HepG2 (cell line): Measurements from ENCODE around the gene ATRX.

Source experiments
- CREM ChIP-seq, 2 experiments: sonication (generic) in 1 of 2; formaldehyde crosslinking in 1 of 2; IDR thresholded peaks; 2 replicates each; pipeline versions ENCODE4 v1.4.0 to v1.6.1; 2016 to 2020; ENCODE audit warnings: antibody characterized with exemption in 1 of 2, mild to moderate bottlenecking in 1 of 2, missing genetic modification reagents in 1 of 2
- SRF ChIP-seq: IDR thresholded peaks from 2 replicates; pipeline ENCODE4 v1.6.1; 2011; ENCODE audit warnings: mild to moderate bottlenecking, low read depth, low read length, moderate library complexity

- no peak for TF ChIP-seq SRF
- TF ChIP-seq CREM (IDR thresholded peaks at IDR 0.05) = no peak
- TF ChIP-seq CREM (CRISPR knock-in tag; IDR thresholded peaks at IDR 0.05) = no peak
These were observed 54.1 kb downstream of the ATRX start for GRCh38 chrX:77731821-77732419.
